ENCODE measurements around the gene SLC2A1.

DNA sequence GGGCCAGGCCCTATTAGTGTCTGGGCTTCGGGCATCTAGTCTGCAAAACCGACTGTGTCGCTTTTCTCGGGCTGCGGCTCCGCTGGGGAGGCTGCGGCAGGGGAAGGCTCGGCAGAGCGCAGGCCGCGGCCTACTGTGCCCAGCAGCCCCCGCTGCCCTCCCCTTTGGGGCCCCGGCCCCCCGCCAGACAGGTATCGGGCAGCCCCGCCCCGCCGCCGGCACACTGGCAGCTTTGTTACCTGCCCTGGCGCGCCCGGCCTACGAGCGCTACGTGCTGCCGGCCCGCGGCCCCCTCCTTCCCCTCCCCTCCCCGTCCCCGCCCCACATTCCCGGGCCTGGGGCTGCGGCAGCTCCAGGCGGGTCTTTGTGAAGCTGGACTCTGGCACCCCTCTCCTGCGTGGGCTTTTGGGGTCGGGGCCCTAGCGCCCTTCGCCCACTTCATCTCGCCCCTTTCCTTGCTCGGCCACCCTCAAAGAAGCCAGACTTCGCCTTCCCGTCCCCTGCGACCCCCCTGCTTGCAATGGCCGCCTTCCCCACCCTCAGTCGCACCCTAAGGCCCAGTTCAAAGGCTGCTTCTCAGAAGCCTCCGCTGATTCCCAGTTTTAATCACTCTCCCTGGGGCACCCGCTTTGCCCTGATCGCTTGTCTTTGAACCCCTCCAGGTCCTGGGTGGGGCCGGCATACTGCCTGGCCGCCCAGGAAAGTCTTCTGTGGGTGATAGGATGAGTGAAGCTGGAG lies 48.9 kb upstream of the SLC2A1 start:
- TF ChIP-seq BHLHE40 (IDR thresholded peaks at IDR 0.05; ENCODE audit: low read length) (no peak), ZNF263 (CRISPR knock-in tag; IDR thresholded peaks at IDR 0.05; ENCODE audit: borderline replicate concordance) (no peak)
- TF ChIP-seq, protein P1, sequence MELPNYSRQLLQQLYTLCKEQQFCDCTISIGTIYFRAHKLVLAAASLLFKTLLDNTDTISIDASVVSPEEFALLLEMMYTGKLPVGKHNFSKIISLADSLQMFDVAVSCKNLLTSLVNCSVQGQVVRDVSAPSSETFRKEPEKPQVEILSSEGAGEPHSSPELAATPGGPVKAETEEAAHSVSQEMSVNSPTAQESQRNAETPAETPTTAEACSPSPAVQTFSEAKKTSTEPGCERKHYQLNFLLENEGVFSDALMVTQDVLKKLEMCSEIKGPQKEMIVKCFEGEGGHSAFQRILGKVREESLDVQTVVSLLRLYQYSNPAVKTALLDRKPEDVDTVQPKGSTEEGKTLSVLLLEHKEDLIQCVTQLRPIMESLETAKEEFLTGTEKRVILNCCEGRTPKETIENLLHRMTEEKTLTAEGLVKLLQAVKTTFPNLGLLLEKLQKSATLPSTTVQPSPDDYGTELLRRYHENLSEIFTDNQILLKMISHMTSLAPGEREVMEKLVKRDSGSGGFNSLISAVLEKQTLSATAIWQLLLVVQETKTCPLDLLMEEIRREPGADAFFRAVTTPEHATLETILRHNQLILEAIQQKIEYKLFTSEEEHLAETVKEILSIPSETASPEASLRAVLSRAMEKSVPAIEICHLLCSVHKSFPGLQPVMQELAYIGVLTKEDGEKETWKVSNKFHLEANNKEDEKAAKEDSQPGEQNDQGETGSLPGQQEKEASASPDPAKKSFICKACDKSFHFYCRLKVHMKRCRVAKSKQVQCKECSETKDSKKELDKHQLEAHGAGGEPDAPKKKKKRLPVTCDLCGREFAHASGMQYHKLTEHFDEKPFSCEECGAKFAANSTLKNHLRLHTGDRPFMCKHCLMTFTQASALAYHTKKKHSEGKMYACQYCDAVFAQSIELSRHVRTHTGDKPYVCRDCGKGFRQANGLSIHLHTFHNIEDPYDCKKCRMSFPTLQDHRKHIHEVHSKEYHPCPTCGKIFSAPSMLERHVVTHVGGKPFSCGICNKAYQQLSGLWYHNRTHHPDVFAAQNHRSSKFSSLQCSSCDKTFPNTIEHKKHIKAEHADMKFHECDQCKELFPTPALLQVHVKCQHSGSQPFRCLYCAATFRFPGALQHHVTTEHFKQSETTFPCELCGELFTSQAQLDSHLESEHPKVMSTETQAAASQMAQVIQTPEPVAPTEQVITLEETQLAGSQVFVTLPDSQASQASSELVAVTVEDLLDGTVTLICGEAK (IDR thresholded peaks at IDR 0.05): no peak
- TF ChIP-seq, protein P1 (CRISPR knock-in tag; IDR thresholded peaks at IDR 0.05): no peak
- TF ChIP-seq, protein P2, sequence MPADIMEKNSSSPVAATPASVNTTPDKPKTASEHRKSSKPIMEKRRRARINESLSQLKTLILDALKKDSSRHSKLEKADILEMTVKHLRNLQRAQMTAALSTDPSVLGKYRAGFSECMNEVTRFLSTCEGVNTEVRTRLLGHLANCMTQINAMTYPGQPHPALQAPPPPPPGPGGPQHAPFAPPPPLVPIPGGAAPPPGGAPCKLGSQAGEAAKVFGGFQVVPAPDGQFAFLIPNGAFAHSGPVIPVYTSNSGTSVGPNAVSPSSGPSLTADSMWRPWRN (IDR thresholded peaks at IDR 0.05; ENCODE audit: low read depth): no peak
